ENCODE data around the gene DUSP10. TPM values are rescaled to one million over a fixed set of nuclear protein-coding genes. Genes with fewer than 3 reads are reported as not detected.

The DUSP10 gene
- total RNA-seq, 3 donors from 2014 or later = 1.9 to 27.2 (median 4.3) TPM

DNA sequence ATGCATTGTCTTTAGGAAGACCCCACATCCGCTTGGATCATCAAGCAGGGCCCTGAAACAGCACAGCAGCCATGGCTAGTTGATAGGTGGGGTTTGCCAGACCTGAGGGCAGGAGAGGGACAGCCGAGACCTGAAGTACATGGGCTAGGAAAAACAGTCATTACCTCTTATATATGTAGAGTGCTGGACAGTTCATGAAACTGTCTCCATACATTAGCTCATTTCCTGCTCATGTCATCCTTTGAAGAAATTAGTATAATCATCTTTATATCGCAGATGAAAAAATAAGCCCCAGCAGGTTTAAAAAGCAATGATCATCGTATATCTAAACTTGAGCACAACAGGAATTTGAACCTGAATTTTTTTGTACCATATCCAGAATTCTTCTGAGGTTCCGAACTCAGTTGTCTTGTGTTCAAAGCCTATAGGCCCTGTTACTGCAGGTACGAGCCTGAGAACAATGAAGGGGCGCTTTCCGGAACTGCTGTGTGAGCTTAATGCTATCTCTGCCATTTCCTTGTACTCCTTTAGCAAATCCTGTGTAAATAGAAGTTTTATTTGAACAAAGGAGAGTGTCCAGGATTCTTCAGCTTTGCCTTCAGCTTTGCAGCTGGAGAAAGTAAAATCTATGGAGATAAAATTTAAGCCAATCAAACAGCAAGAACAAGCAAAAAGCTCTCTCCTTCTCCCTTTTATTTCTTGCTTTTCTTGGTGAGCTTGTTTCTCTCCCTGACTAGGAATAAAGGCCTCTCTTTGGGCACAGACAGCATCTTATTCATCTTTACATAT lies 32.4 kb upstream of the DUSP10 start:
- H3K36me3 ChIP-seq (ENCODE audit: low read depth) = no peaks in the 10 kb centered on the region
- intact Hi-C loops (cut with DNase I, micrococcal nuclease) = no loop called here
- H3K9me3 ChIP-seq = no peaks in the 10 kb centered on the region
- no peak overlapping the region for H3K4me3 ChIP-seq
- no peaks in the 10 kb centered on the region for H3K4me1 ChIP-seq (ENCODE audit: low read depth)
- ATAC-seq (peak; percentile 75), DNase-seq (peak in 1 of 3 donors; percentile 22)
- TF ChIP-seq, protein P1, sequence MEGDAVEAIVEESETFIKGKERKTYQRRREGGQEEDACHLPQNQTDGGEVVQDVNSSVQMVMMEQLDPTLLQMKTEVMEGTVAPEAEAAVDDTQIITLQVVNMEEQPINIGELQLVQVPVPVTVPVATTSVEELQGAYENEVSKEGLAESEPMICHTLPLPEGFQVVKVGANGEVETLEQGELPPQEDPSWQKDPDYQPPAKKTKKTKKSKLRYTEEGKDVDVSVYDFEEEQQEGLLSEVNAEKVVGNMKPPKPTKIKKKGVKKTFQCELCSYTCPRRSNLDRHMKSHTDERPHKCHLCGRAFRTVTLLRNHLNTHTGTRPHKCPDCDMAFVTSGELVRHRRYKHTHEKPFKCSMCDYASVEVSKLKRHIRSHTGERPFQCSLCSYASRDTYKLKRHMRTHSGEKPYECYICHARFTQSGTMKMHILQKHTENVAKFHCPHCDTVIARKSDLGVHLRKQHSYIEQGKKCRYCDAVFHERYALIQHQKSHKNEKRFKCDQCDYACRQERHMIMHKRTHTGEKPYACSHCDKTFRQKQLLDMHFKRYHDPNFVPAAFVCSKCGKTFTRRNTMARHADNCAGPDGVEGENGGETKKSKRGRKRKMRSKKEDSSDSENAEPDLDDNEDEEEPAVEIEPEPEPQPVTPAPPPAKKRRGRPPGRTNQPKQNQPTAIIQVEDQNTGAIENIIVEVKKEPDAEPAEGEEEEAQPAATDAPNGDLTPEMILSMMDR (IDR thresholded peaks at IDR 0.05) = no peak

DNA sequence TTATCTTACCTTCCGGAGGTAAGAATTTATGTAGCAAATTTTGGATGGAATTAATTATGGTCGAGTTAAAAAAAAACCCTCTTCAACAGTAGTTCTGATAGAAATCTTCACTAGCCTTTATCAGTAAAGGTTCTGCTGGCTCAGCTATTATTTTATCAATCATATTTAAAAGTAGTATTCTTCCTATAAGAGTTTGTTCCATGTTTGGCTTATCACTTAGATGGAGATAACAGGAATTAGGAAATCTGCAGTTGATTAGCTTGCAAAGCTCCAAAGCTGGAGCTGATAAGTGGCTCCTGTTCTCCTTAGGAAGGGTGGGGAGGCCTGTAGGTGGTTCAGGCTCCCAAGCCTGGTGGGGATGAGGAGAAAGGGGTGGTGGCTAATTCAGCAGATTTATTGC lies 31.5 kb upstream of the DUSP10 start:
- no peaks in the 10 kb centered on the region for H3K9me3 ChIP-seq
- DNase-seq (no peak), ATAC-seq (no peak)
- no peaks in the 10 kb centered on the region for H3K4me1 ChIP-seq (ENCODE audit: low read depth)
- intact Hi-C loops (cut with DNase I, micrococcal nuclease) = no loop called here
- no peaks in the 10 kb centered on the region for H3K36me3 ChIP-seq (ENCODE audit: low read depth)
- no peak overlapping the region for H3K4me3 ChIP-seq
- TF ChIP-seq, protein P1 (IDR thresholded peaks at IDR 0.05) = no peak

DNA sequence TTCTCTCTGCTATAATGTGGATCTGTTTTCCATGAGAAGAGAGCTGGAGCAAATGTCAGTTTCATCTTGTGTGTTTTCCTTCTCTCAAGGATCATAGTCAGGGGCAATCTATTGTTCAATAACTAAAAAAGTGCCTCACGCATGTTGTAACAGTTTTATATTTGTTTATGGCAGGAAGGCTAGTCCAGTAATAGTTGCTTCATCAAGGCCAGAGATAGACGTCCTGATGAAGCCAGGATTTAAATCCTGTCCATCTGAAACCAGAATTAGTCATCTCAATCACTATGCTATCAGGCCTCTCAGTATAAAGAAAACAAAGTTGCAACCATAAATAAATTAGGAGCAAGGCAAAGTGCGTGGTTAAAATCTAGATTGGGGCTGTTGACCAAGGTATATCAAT lies 30.2 kb upstream of the DUSP10 start:
- no peaks in the 10 kb centered on the region for H3K36me3 ChIP-seq (ENCODE audit: low read depth)
- no peak for DNase-seq
- H3K4me1 ChIP-seq (ENCODE audit: low read depth) = no peaks in the 10 kb centered on the region
- no peaks in the 10 kb centered on the region for H3K9me3 ChIP-seq
- TF ChIP-seq, protein P1 (IDR thresholded peaks at IDR 0.05) = no peak
- ATAC-seq = no peak
- no peak overlapping the region for H3K4me3 ChIP-seq
- intact Hi-C loops (cut with DNase I, micrococcal nuclease) = no loop called here

DNA sequence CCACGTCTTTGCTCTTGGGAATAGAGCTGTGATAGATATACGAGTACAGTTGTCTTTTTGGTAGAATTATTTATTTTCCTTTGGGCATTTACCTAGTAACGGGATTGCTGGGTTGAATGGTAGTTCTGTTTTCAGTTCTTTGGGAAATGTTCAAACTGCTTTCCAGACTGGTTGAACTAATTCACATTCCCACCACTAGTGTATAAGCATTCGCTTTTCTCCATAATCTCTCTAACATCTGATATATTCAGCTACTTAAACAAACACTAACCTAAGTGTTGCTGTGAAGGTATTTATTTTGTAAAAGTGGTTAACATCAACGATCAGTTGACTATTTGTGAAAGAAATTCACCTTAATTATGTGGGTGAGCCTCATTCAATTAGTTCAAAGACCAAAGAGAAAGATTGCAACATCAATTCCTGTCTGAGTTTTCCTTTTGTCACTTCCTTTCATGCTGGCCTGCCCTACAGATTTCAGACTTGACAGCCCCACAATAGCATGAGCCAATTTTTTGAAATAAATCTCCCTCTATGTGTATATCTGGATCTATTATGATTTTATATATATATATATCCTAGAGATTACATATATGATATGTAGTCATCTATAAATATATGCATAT lies 26.7 kb upstream of the DUSP10 start:
- intact Hi-C loops (cut with DNase I, micrococcal nuclease) = no loop called here
- ATAC-seq (no peak), DNase-seq (no peak)
- TF ChIP-seq, protein P1 (IDR thresholded peaks at IDR 0.05) = no peak
- H3K4me3 ChIP-seq = no peak overlapping the region
- H3K4me1 ChIP-seq (ENCODE audit: low read depth) = no peaks in the 10 kb centered on the region
- no peaks in the 10 kb centered on the region for H3K36me3 ChIP-seq (ENCODE audit: low read depth)
- no peaks in the 10 kb centered on the region for H3K9me3 ChIP-seq

DNA sequence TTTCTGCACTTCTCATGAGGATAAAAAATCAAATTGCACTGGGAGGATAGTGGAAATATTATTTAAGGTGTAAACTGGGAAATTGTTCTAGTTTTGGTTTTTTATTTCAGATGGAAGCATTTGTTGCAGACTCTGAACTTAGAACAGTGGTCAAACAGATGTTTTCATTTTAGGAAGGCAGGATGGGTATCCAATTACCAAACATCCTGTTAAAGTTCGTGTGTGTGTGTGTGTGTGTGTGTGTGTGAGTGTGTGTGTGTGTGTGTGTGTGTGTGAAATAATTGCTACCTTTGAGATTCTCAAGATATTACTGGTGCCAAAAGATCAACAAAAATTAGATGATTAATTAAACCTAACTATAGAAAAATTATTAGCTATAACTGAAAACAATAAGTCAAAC lies 24.3 kb upstream of the DUSP10 start:
- no peak for ATAC-seq
- H3K9me3 ChIP-seq = no peaks in the 10 kb centered on the region
- intact Hi-C loops (cut with DNase I, micrococcal nuclease) = no loop called here

More for the DNA sequence above, 24.3 kb upstream of the DUSP10 start:
- H3K36me3 ChIP-seq (ENCODE audit: low read depth) = no peaks in the 10 kb centered on the region
- no peaks in the 10 kb centered on the region for H3K4me1 ChIP-seq (ENCODE audit: low read depth)
- no peak for DNase-seq
- H3K4me3 ChIP-seq = no peak overlapping the region
- TF ChIP-seq, protein P1 (IDR thresholded peaks at IDR 0.05) = no peak

All from mucosa of descending colon (tissue), 3 donors.